ENCODE data around the gene SPTBN1. TPM values are rescaled to one million over a fixed set of nuclear protein-coding genes. Genes with fewer than 3 reads are reported as not detected.

Gene SPTBN1
- total and polyA plus RNA-seq, 2 of the 13 experiments (the other 11 are each of a cell fraction or from before 2014, with no cell fraction given), result 123 to 299 TPM

DNA sequence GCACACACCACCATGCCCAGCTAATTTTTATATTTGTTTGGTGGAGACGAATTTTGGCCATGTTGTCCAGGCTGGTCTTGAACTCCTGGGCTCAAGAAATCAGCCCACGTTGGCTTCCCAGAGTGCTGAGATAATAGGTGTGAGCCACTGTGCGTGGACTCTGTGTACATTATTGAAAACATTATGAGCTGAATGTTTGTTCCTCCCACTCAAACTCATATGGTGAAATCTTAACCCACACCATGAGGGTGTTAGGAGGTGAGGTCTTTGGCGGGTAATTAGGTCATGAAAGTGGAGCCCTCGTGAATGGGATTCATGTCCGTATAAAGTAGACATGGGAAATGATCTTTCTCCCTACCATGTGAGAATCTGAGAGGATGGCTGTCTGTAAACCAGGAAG lies 83.6 kb downstream of the SPTBN1 start:
- TF ChIP-seq EHMT2 (IDR thresholded peaks at IDR 0.05; ENCODE audit: borderline replicate concordance, low read depth, low read length), result no peak
- TF ChIP-seq, protein P1, sequence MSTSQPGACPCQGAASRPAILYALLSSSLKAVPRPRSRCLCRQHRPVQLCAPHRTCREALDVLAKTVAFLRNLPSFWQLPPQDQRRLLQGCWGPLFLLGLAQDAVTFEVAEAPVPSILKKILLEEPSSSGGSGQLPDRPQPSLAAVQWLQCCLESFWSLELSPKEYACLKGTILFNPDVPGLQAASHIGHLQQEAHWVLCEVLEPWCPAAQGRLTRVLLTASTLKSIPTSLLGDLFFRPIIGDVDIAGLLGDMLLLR (CRISPR knock-in tag; IDR thresholded peaks at IDR 0.05), result no peak
- no peak for TF ChIP-seq ZNF780A (CRISPR knock-in tag; IDR thresholded peaks at IDR 0.05)
- no peak for TF ChIP-seq ZNF280B (CRISPR knock-in tag; IDR thresholded peaks at IDR 0.05; ENCODE audit: borderline replicate concordance)
- TF ChIP-seq, protein P2, sequence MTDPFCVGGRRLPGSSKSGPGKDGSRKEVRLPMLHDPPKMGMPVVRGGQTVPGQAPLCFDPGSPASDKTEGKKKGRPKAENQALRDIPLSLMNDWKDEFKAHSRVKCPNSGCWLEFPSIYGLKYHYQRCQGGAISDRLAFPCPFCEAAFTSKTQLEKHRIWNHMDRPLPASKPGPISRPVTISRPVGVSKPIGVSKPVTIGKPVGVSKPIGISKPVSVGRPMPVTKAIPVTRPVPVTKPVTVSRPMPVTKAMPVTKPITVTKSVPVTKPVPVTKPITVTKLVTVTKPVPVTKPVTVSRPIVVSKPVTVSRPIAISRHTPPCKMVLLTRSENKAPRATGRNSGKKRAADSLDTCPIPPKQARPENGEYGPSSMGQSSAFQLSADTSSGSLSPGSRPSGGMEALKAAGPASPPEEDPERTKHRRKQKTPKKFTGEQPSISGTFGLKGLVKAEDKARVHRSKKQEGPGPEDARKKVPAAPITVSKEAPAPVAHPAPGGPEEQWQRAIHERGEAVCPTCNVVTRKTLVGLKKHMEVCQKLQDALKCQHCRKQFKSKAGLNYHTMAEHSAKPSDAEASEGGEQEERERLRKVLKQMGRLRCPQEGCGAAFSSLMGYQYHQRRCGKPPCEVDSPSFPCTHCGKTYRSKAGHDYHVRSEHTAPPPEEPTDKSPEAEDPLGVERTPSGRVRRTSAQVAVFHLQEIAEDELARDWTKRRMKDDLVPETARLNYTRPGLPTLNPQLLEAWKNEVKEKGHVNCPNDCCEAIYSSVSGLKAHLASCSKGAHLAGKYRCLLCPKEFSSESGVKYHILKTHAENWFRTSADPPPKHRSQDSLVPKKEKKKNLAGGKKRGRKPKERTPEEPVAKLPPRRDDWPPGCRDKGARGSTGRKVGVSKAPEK (CRISPR knock-in tag; IDR thresholded peaks at IDR 0.05; ENCODE audit: borderline replicate concordance), result no peak
- TF ChIP-seq NFKB2 (CRISPR knock-in tag; IDR thresholded peaks at IDR 0.05; ENCODE audit: borderline replicate concordance), result no peak
- TF ChIP-seq THAP11 (CRISPR knock-in tag; IDR thresholded peaks at IDR 0.05), result no peak
- TF ChIP-seq SATB2 (CRISPR knock-in tag; IDR thresholded peaks at IDR 0.05), result no peak
- TF ChIP-seq ZNF180 (CRISPR knock-in tag; IDR thresholded peaks at IDR 0.05; ENCODE audit: borderline replicate concordance, low read depth), result no peak
- no peak for TF ChIP-seq MIER3 (CRISPR knock-in tag; IDR thresholded peaks at IDR 0.05; ENCODE audit: borderline replicate concordance)
- H3K4me1 ChIP-seq (ENCODE audit: insufficient read depth, low read length), result peaks cover 31% of the 10 kb centered on the region
- peaks cover 14 to 39% of the 10 kb centered on the region in 2 experiments for H3K36me3 ChIP-seq (replicated peaks in 1 of 2; ENCODE audit: control insufficient read depth in 1 of 2, insufficient read depth in 2 of 2, low read length in 2 of 2)
- no peaks in the 10 kb centered on the region for H3K27me3 ChIP-seq (ENCODE audit: control insufficient read depth in 1 of 2, insufficient read depth in 2 of 2, low read length in 2 of 2)
- H4K20me1 ChIP-seq (ENCODE audit: insufficient read depth, low read length), result no peaks in the 10 kb centered on the region
- H2AFZ ChIP-seq (ENCODE audit: low read length), result no peak overlapping the region
- no peak overlapping the region for H3K27ac ChIP-seq (ENCODE audit: extremely low read length, insufficient read depth, low read length)
- ChIA-PET POLR2A (interaction anchor here (0.8 to 3.0 kb wide), 8 partner anchors 15 to 127 kb away, joined by 3 to 25 read pairs (median 4); no protein-coding TSS in a partner anchor), CTCF (ENCODE audit: low intra/inter-chr PET ratio, low total read pairs) (no interaction called here)
- no peak overlapping the region for H3K9ac ChIP-seq (ENCODE audit: insufficient read depth, low read depth, low read length)
- no peaks in the 10 kb centered on the region for H3K9me3 ChIP-seq (ENCODE audit: low read length)
- H3K79me2 ChIP-seq (ENCODE audit: insufficient read depth, low read length), result peaks cover 51% of the 10 kb centered on the region
- no peak overlapping the region for H3K4me3 ChIP-seq (replicated peaks in 1 of 3; ENCODE audit: insufficient read depth in 1 of 3, low read depth in 2 of 3, low read length in 3 of 3)
- DNase-seq (ENCODE audit: low spot score), result no peak
- no peak for ATAC-seq
- no TSS peak for BruUV-seq (replicated peaks)
- no peak overlapping the region for H3K4me2 ChIP-seq (ENCODE audit: low read depth, low read length)
- intact Hi-C loops (cut with micrococcal nuclease; ENCODE audit: unreplicated experiment) (no loop called here), in situ Hi-C loops (cut with HindIII; ENCODE audit: extremely low pct_ligation_motif_present, low pct_unique_long_range_greater_than_20kb) (no loop called here)
- 94% methylated on average over 6 of the region's 6 CpGs for WGBS (ENCODE audit: low lambda C conversion rate)
- FAIRE-seq, result no peak
